Hepatocyte (in vitro differentiated cells): ENCODE measurements around the gene MAST4.

ENCODE experiments used
- CTCF ChIP-seq: fragments of 200-600 bp; sonication (generic); IDR thresholded peaks from 2 replicates; pipeline ENCODE4 v1.5.1; 2016; ENCODE audit warnings: antibody characterized with exemption, mild to moderate bottlenecking; ENCODE audit not compliant: poor library complexity
- EZH2 ChIP-seq: fragments of 200-600 bp; sonication (generic); IDR thresholded peaks from 2 replicates; pipeline ENCODE4 v1.6.1; 2016; ENCODE audit warnings: antibody characterized with exemption, mild to moderate bottlenecking, borderline replicate concordance

- TF ChIP-seq CTCF, result no peak
- TF ChIP-seq EZH2, result no peak
Observed at GRCh38 chr5:66896171-66896570, 300.0 kb downstream of the MAST4 start.
